ENCODE data around the gene SVIL. TPM values are rescaled to one million over a fixed set of nuclear protein-coding genes. Genes with fewer than 3 reads are reported as not detected.

The SVIL gene
- total and polyA plus RNA-seq, 2 of the 13 experiments (the other 11 are each of a cell fraction or from before 2014, with no cell fraction given) = 3.9 to 12.1 TPM

GRCh38 chr10:29635711-29636144 is 957 bp upstream of the SVIL start (continued):
- no peak for TF ChIP-seq ZNF318 (CRISPR knock-in tag; IDR thresholded peaks at IDR 0.05)
- no peak for TF ChIP-seq NFYB (CRISPR knock-in tag; IDR thresholded peaks at IDR 0.05)
- TF ChIP-seq TSC22D2 (CRISPR knock-in tag; IDR thresholded peaks at IDR 0.05; ENCODE audit: borderline replicate concordance) = no peak
- TF ChIP-seq TFAP4 (IDR thresholded peaks at IDR 0.05; ENCODE audit: borderline replicate concordance, low read depth) = peak; percentile 92
- no peak for TF ChIP-seq ZNF75D (CRISPR knock-in tag; IDR thresholded peaks at IDR 0.05; ENCODE audit: borderline replicate concordance)
- TF ChIP-seq ZFP36L2 (CRISPR knock-in tag; IDR thresholded peaks at IDR 0.05) = no peak
- TF ChIP-seq NCOA5 (CRISPR knock-in tag; IDR thresholded peaks at IDR 0.05) = no peak
- no peak for TF ChIP-seq TEF (CRISPR knock-in tag; IDR thresholded peaks at IDR 0.05)
- TF ChIP-seq LBX2 (CRISPR knock-in tag; IDR thresholded peaks at IDR 0.05; ENCODE audit: borderline replicate concordance) = no peak
- no peak for TF ChIP-seq ZNF326 (CRISPR knock-in tag; IDR thresholded peaks at IDR 0.05; ENCODE audit: borderline replicate concordance)
- peak; percentile 84 for TF ChIP-seq SOX13 (IDR thresholded peaks at IDR 0.05)
- TF ChIP-seq SOX13 (CRISPR knock-in tag; conservative IDR thresholded peaks at IDR 0.05 in 1 of 2, IDR thresholded peaks at IDR 0.05 in 1 of 2) = peak in 1 of 2 experiments; percentile 97; a peak in 2 of 4 replicates
- TF ChIP-seq ZNF333 (CRISPR knock-in tag; IDR thresholded peaks at IDR 0.05; ENCODE audit: borderline replicate concordance) = no peak
- no peak for TF ChIP-seq ZNF570 (CRISPR knock-in tag; IDR thresholded peaks at IDR 0.05; ENCODE audit: borderline replicate concordance)
- TF ChIP-seq CENPX (CRISPR knock-in tag; IDR thresholded peaks at IDR 0.05) = no peak
- no peak for TF ChIP-seq SNAPC2 (CRISPR knock-in tag; IDR thresholded peaks at IDR 0.05)
- no peak for TF ChIP-seq ZBTB39 (CRISPR knock-in tag; IDR thresholded peaks at IDR 0.05)
